HEK293 (cell line): ENCODE measurements around the gene IL17REL.

Experiments used
- CTCF ChIA-PET: fragments of 350-600 bp; formaldehyde crosslinking; extraction: SDS; loops from one replicate; lab custom pipeline; 2021; ENCODE audit warnings: antibody characterized with exemption; lab: Yijun Ruan, JAX
- POLR2A ChIA-PET: fragments of 300-600 bp; formaldehyde crosslinking; extraction: SDS; loops from one replicate; lab custom pipeline; 2020; ENCODE audit warnings: antibody characterized with exemption, inconsistent platforms; lab: Yijun Ruan, JAX
- H3K27ac ChIP-seq: fragments of 200-500 bp; sonication (Bioruptor generic); 2 replicates; pipeline ENCODE4 v1.5.1; 2014; ENCODE audit warnings: low read depth, low read length, control low read depth, inconsistent platforms; ENCODE audit errors: extremely low read depth
- H3K36me3 ChIP-seq, 2 experiments: fragments of 200-500 bp in 1 of 2; sonication (Bioruptor generic) in 1 of 2; 1 replicate in 1 of 2; 2 replicates in 1 of 2; pipeline ENCODE4 v1.5.1; 2014 to 2017; ENCODE audit warnings: inconsistent platforms in 2 of 2, low read length in 2 of 2; ENCODE audit not compliant: control insufficient read depth in 2 of 2, insufficient read depth in 1 of 2
- H3K4me1 ChIP-seq: fragments of 200-500 bp; sonication (Bioruptor generic); 2 replicates; pipeline ENCODE4 v1.5.1; 2014; ENCODE audit warnings: mild to moderate bottlenecking, low read length, inconsistent platforms; ENCODE audit not compliant: control insufficient read depth, insufficient read depth
- H3K4me3 ChIP-seq: 2 replicates; pipeline ENCODE4 v1.5.1; 2011; ENCODE audit warnings: low read depth, mild to moderate bottlenecking, control low read depth, low read length, moderate library complexity
- H3K9me3 ChIP-seq: fragments of 200-500 bp; sonication (Bioruptor generic); 2 replicates; pipeline ENCODE4 v1.5.1; 2014; ENCODE audit warnings: low read depth, low read length, inconsistent platforms; ENCODE audit not compliant: control insufficient read depth, insufficient read depth
- ATF2 ChIP-seq: fragments of 450-650 bp; formaldehyde crosslinking; IDR thresholded peaks from 2 replicates; pipeline ENCODE4 v1.5.1; 2016; ENCODE audit warnings: missing biosample characterization, missing genetic modification characterization, low read depth
- BCL11A ChIP-seq: fragments of 450-650 bp; formaldehyde crosslinking; IDR thresholded peaks from 2 replicates; pipeline ENCODE4 v1.5.1; 2016; ENCODE audit warnings: low read depth, missing biosample characterization, missing genetic modification characterization
- BCL11B ChIP-seq: fragments of 450-650 bp; formaldehyde crosslinking; IDR thresholded peaks from 2 replicates; pipeline ENCODE4 v1.5.1; 2016; ENCODE audit warnings: low read depth, missing biosample characterization, missing genetic modification characterization
- IKZF3 ChIP-seq: fragments of 450-650 bp; IDR thresholded peaks from 2 replicates; pipeline ENCODE4 v1.5.0; 2018; ENCODE audit warnings: missing biosample characterization, mild to moderate bottlenecking, missing genetic modification characterization, moderate library complexity
- OVOL3 ChIP-seq: fragments of 450-650 bp; formaldehyde crosslinking; IDR thresholded peaks from 2 replicates; pipeline ENCODE4 v1.5.1; 2016; ENCODE audit warnings: missing biosample characterization, missing genetic modification characterization
- PRDM1 ChIP-seq: fragments of 450-650 bp; formaldehyde crosslinking; IDR thresholded peaks from 2 replicates; pipeline ENCODE4; 2016; ENCODE audit warnings: missing biosample characterization, missing genetic modification characterization
- SCRT1 ChIP-seq: fragments of 450-650 bp; formaldehyde crosslinking; IDR thresholded peaks from 2 replicates; pipeline ENCODE4 v1.5.1; 2016; ENCODE audit warnings: missing biosample characterization, missing genetic modification characterization, borderline replicate concordance
- SP2 ChIP-seq: fragments of 450-650 bp; formaldehyde crosslinking; IDR thresholded peaks from 2 replicates; pipeline ENCODE4 v1.5.1; 2016; ENCODE audit warnings: missing biosample characterization, missing genetic modification characterization
- TRIM28 ChIP-seq: IDR thresholded peaks from 2 replicates; pipeline ENCODE4 v1.6.1; 2011; ENCODE audit warnings: low read length, control low read depth, borderline replicate concordance
- ZBTB17 ChIP-seq: fragments of 450-650 bp; formaldehyde crosslinking; IDR thresholded peaks from 2 replicates; pipeline ENCODE4 v1.5.1; 2016; ENCODE audit warnings: missing biosample characterization, missing genetic modification characterization
- ZBTB20 ChIP-seq: fragments of 450-650 bp; formaldehyde crosslinking; IDR thresholded peaks from 2 replicates; pipeline ENCODE4 v1.5.1; 2016; ENCODE audit warnings: missing biosample characterization, missing genetic modification characterization
- ZBTB8A ChIP-seq: fragments of 450-650 bp; formaldehyde crosslinking; IDR thresholded peaks from 2 replicates; pipeline ENCODE4 v1.5.1; 2016; ENCODE audit warnings: missing biosample characterization, missing genetic modification characterization
- ZNF138 ChIP-seq: fragments of 450-650 bp; formaldehyde crosslinking; IDR thresholded peaks from 2 replicates; pipeline ENCODE4 v1.5.1; 2016; ENCODE audit warnings: missing biosample characterization, missing genetic modification characterization, borderline replicate concordance
- ZNF155 ChIP-seq: fragments of 450-650 bp; formaldehyde crosslinking; IDR thresholded peaks from 2 replicates; pipeline ENCODE4 v1.5.1; 2016; ENCODE audit warnings: missing biosample characterization, missing genetic modification characterization
- ZNF174 ChIP-seq: fragments of 450-650 bp; formaldehyde crosslinking; IDR thresholded peaks from 2 replicates; pipeline ENCODE4 v1.5.0; 2017; ENCODE audit warnings: missing biosample characterization, mild to moderate bottlenecking, missing genetic modification characterization
- ZNF223 ChIP-seq: fragments of 450-650 bp; formaldehyde crosslinking; IDR thresholded peaks from 2 replicates; pipeline ENCODE4 v1.5.1; 2016; ENCODE audit warnings: missing biosample characterization, missing genetic modification characterization
- ZNF239 ChIP-seq: fragments of 450-650 bp; formaldehyde crosslinking; IDR thresholded peaks from 2 replicates; pipeline ENCODE4 v1.5.1; 2016; ENCODE audit warnings: missing biosample characterization, missing genetic modification characterization
- ZNF26 ChIP-seq: fragments of 450-650 bp; formaldehyde crosslinking; IDR thresholded peaks from 2 replicates; pipeline ENCODE4 v1.5.1; 2016; ENCODE audit warnings: missing biosample characterization, missing genetic modification characterization
- ZNF292 ChIP-seq: fragments of 450-650 bp; formaldehyde crosslinking; IDR thresholded peaks from 2 replicates; pipeline ENCODE4 v1.5.1; 2016; ENCODE audit warnings: low read depth, missing biosample characterization, missing genetic modification characterization, borderline replicate concordance
- ZNF324 ChIP-seq: fragments of 450-650 bp; formaldehyde crosslinking; IDR thresholded peaks from 2 replicates; pipeline ENCODE4 v1.5.1; 2016; ENCODE audit warnings: missing biosample characterization, missing genetic modification characterization
- ZNF350 ChIP-seq: fragments of 450-650 bp; formaldehyde crosslinking; IDR thresholded peaks from 2 replicates; pipeline ENCODE4 v1.5.0; 2017; ENCODE audit warnings: missing biosample characterization, mild to moderate bottlenecking, missing genetic modification characterization
- ZNF354C ChIP-seq: fragments of 450-650 bp; formaldehyde crosslinking; IDR thresholded peaks from 2 replicates; pipeline ENCODE4 v1.5.1; 2016; ENCODE audit warnings: missing biosample characterization, missing genetic modification characterization, low read depth, borderline replicate concordance
- ZNF366 ChIP-seq: fragments of 450-650 bp; formaldehyde crosslinking; conservative IDR thresholded peaks from 2 replicates; pipeline ENCODE4 v1.5.1; 2016; ENCODE audit warnings: missing biosample characterization, missing genetic modification characterization
- ZNF473 ChIP-seq: fragments of 450-650 bp; formaldehyde crosslinking; IDR thresholded peaks from 2 replicates; pipeline ENCODE4 v1.5.1; 2017; ENCODE audit warnings: missing biosample characterization, missing genetic modification characterization
- ZNF558 ChIP-seq: fragments of 450-650 bp; formaldehyde crosslinking; IDR thresholded peaks from 2 replicates; pipeline ENCODE4 v1.5.1; 2016; ENCODE audit warnings: missing biosample characterization, missing genetic modification characterization
- ZNF561 ChIP-seq: fragments of 450-650 bp; IDR thresholded peaks from 2 replicates; pipeline ENCODE4 v1.5.1; 2018; ENCODE audit warnings: missing biosample characterization, missing genetic modification characterization, borderline replicate concordance
- ZNF585B ChIP-seq: fragments of 450-650 bp; formaldehyde crosslinking; IDR thresholded peaks from 2 replicates; pipeline ENCODE4 v1.5.1; 2016; ENCODE audit warnings: missing biosample characterization, missing genetic modification characterization
- ZNF621 ChIP-seq: fragments of 450-650 bp; formaldehyde crosslinking; IDR thresholded peaks from 2 replicates; pipeline ENCODE4 v1.5.1; 2017; ENCODE audit warnings: missing biosample characterization, missing genetic modification characterization
- ZNF629 ChIP-seq: fragments of 450-650 bp; formaldehyde crosslinking; IDR thresholded peaks from 2 replicates; pipeline ENCODE4 v1.5.1; 2017; ENCODE audit warnings: missing biosample characterization, missing genetic modification characterization
- ZNF664 ChIP-seq: fragments of 450-650 bp; formaldehyde crosslinking; IDR thresholded peaks from 2 replicates; pipeline ENCODE4 v1.5.1; 2016; ENCODE audit warnings: missing biosample characterization, missing genetic modification characterization
- ZNF707 ChIP-seq: fragments of 450-650 bp; formaldehyde crosslinking; IDR thresholded peaks from 2 replicates; pipeline ENCODE4 v1.5.1; 2016; ENCODE audit warnings: missing biosample characterization, missing genetic modification characterization
- ZNF768 ChIP-seq: fragments of 450-650 bp; formaldehyde crosslinking; IDR thresholded peaks from 2 replicates; pipeline ENCODE4 v1.5.1; 2018; ENCODE audit warnings: missing biosample characterization, mild to moderate bottlenecking, missing genetic modification characterization
- ZNF792 ChIP-seq: fragments of 450-650 bp; formaldehyde crosslinking; IDR thresholded peaks from 2 replicates; pipeline ENCODE4 v1.5.1; 2016; ENCODE audit warnings: missing biosample characterization, missing genetic modification characterization
- ZSCAN23 ChIP-seq: fragments of 450-650 bp; formaldehyde crosslinking; IDR thresholded peaks from 2 replicates; pipeline ENCODE4 v1.5.1; 2016; ENCODE audit warnings: missing biosample characterization, missing genetic modification characterization

IL17REL gene

DNA sequence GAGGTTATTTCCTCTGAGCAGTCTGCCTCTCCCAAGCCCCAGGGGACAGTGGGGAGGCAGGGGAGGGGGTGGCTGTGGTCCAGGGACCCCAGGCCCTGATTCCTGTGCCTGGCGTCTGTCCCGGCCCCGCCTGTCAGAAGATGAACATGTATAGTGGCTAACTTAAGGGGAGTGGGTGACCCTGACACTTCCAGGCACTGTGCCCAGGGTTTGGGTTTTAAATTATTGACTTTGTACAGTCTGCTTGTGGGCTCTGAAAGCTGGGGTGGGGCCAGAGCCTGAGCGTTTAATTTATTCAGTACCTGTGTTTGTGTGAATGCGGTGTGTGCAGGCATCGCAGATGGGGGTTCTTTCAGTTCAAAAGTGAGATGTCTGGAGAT is 48.9 kb downstream of the IL17REL start (continued):
- TF ChIP-seq ATF2 = no peak
- TF ChIP-seq SCRT1 = no peak
- TF ChIP-seq ZBTB17 (tag by site-specific recombination) = no peak
- 0 out of 2 replicates have a peak, but pooled peaks have one; percentile 16 for TF ChIP-seq ZBTB20 (tag by site-specific recombination)

- peak overlapping the region; percentile 83 for H3K4me3 ChIP-seq
- POLR2A ChIA-PET = interaction anchor here (0.5 to 3.3 kb wide), 13 partner anchors 7 to 368 kb away, joined by 3 to 26 read pairs (median 4); partner anchors contain the start of genes HDAC10 and PLXNB2
- peaks cover 10 to 41% of the 10 kb centered on the region in 2 experiments for H3K36me3 ChIP-seq
- peaks cover 12% of the 10 kb centered on the region for H3K4me1 ChIP-seq
- CTCF ChIA-PET = no interaction called here
- peak overlapping the region; percentile 89 for H3K27ac ChIP-seq
- H3K9me3 ChIP-seq = no peaks in the 10 kb centered on the region
- TF ChIP-seq ZNF621 (tag by site-specific recombination) (0 out of 2 replicates have a peak, but pooled peaks have one; percentile 13), SP2 (peak; percentile 77), ZNF366 (no peak), IKZF3 (tag by site-specific recombination) (no peak), ZNF354C (no peak), ZNF664 (tag by site-specific recombination) (no peak), ZBTB8A (tag by site-specific recombination) (peak; percentile 52), ZNF792 (no peak), ZNF324 (tag by site-specific recombination) (0 out of 2 replicates have a peak, but pooled peaks have one; percentile 7), ZNF707 (no peak), PRDM1 (tag by site-specific recombination) (no peak), ZNF350 (tag by site-specific recombination) (no peak), ZNF26 (tag by site-specific recombination) (no peak), ZSCAN23 (tag by site-specific recombination) (0 out of 2 replicates have a peak, but pooled peaks have one; percentile 1), ZNF155 (tag by site-specific recombination) (no peak), ZNF768 (tag by site-specific recombination) (no peak), ZNF473 (tag by site-specific recombination) (no peak), ZNF138 (tag by site-specific recombination) (no peak), BCL11B (peak; percentile 98), ZNF174 (tag by site-specific recombination) (no peak), ZNF629 (tag by site-specific recombination) (no peak), ZNF239 (tag by site-specific recombination) (no peak), ZNF561 (tag by site-specific recombination) (no peak), ZNF223 (tag by site-specific recombination) (no peak; the same call in none of the 2 replicates), ZNF585B (no peak; the same call in 1 of the 2 replicates), ZNF558 (tag by site-specific recombination) (no peak), ZNF292 (tag by site-specific recombination) (no peak), ATF2 (no peak), OVOL3 (tag by site-specific recombination) (no peak), BCL11A (tag by site-specific recombination) (peak; percentile 90; the same call in 1 of the 2 replicates), SCRT1 (no peak), TRIM28 (no peak)
Measured at GRCh38 chr22:49962751-49963646, 49.6 kb downstream of the IL17REL start.
